Calu3 (cell line): ENCODE measurements around the gene CCDC106. TPM values are rescaled to one million over a fixed set of nuclear protein-coding genes. Genes with fewer than 3 reads are reported as not detected.

Experiments used
- BruUV-seq: library from RNA; stranded (reverse); fragments of 400-500 nt; replicated peaks from 2 replicates; lab custom pipeline; 2021; lab: Mats Ljungman, UMichigan
- CTCF ChIA-PET: fragments of 300-600 bp; sonication (Branson Sonifier 250); formaldehyde crosslinking; loops from one replicate; lab custom pipeline; 2022; ENCODE audit warnings: antibody characterized with exemption; lab: Charles Lee
- DNase-seq: peaks from one replicate; pipeline ENCODE4 v3.0.0; 2022
- H3K27ac Mint-ChIP-seq: one replicate; pipeline ENCODE4 v1.8.0; 2022; ENCODE audit warnings: mixed read lengths; ENCODE audit not compliant: unreplicated experiment
- H3K27me3 Mint-ChIP-seq: one replicate; pipeline ENCODE4 v1.8.0; 2022; ENCODE audit warnings: mixed read lengths; ENCODE audit not compliant: unreplicated experiment
- H3K36me3 Mint-ChIP-seq: one replicate; pipeline ENCODE4 v1.8.0; 2022; ENCODE audit warnings: mild to moderate bottlenecking, moderate library complexity, mixed read lengths; ENCODE audit not compliant: insufficient read depth, unreplicated experiment
- H3K4me1 Mint-ChIP-seq: one replicate; pipeline ENCODE4 v1.8.0; 2022; ENCODE audit warnings: mild to moderate bottlenecking, low read depth, mixed read lengths; ENCODE audit not compliant: unreplicated experiment
- H3K4me3 Mint-ChIP-seq: one replicate; pipeline ENCODE4 v1.8.0; 2022; ENCODE audit warnings: mild to moderate bottlenecking, low read depth, moderate library complexity, mixed read lengths; ENCODE audit not compliant: unreplicated experiment
- H3K9me3 Mint-ChIP-seq: one replicate; pipeline ENCODE4 v1.8.0; 2022; ENCODE audit warnings: low read depth, mixed read lengths; ENCODE audit not compliant: unreplicated experiment
- intact Hi-C: fragments of 100-400 bp; cut with micrococcal nuclease; formaldehyde crosslinking; loops from one replicate; pipeline ENCODE4 v1.10.0; 2022; ENCODE audit not compliant: unreplicated experiment
- total RNA-seq: library from RNA; stranded (reverse); gene quantifications from 2 replicates; pipeline ENCODE4 v1.2.3, GENCODE V29; 2022
- TF ChIP-seq, protein P1 (sequence below): fragments of 200-600 bp; IDR thresholded peaks from one replicate; pipeline ENCODE4 v1.8.0; 2022; ENCODE audit warnings: antibody characterized with exemption; ENCODE audit not compliant: unreplicated experiment

The CCDC106 gene
- total RNA-seq, 1 experiment from 2014 or later = 12.7 TPM

- CTCF ChIA-PET = interaction anchor here (0.5 to 1.0 kb wide), 6 partner anchors 11 to 698 kb away, joined by 3 to 5 read pairs (median 4); partner anchors contain the start of genes FIZ1 and ZNF784
- no peaks in the 10 kb centered on the region for H3K9me3 Mint-ChIP-seq
- intact Hi-C loops = loop anchor here (10.0 kb wide), 2 partner anchors 251 to 491 kb away; partner anchors contain the start of genes RPL28, TMEM238 and TNNT1
- H3K27ac Mint-ChIP-seq = peak overlapping the region; percentile 97
- TF ChIP-seq, protein P1, sequence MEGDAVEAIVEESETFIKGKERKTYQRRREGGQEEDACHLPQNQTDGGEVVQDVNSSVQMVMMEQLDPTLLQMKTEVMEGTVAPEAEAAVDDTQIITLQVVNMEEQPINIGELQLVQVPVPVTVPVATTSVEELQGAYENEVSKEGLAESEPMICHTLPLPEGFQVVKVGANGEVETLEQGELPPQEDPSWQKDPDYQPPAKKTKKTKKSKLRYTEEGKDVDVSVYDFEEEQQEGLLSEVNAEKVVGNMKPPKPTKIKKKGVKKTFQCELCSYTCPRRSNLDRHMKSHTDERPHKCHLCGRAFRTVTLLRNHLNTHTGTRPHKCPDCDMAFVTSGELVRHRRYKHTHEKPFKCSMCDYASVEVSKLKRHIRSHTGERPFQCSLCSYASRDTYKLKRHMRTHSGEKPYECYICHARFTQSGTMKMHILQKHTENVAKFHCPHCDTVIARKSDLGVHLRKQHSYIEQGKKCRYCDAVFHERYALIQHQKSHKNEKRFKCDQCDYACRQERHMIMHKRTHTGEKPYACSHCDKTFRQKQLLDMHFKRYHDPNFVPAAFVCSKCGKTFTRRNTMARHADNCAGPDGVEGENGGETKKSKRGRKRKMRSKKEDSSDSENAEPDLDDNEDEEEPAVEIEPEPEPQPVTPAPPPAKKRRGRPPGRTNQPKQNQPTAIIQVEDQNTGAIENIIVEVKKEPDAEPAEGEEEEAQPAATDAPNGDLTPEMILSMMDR = no peak
- H3K36me3 Mint-ChIP-seq = peaks cover 53% of the 10 kb centered on the region
- H3K27me3 Mint-ChIP-seq = no peaks in the 10 kb centered on the region
- peaks cover 40% of the 10 kb centered on the region for H3K4me1 Mint-ChIP-seq
- peak overlapping the region; percentile 91 for H3K4me3 Mint-ChIP-seq
- DNase-seq = no peak
- TSS peak; percentile 43 for BruUV-seq
Observed at GRCh38 chr19:55635334-55635717, 12.7 kb upstream of the CCDC106 start.

DNA sequence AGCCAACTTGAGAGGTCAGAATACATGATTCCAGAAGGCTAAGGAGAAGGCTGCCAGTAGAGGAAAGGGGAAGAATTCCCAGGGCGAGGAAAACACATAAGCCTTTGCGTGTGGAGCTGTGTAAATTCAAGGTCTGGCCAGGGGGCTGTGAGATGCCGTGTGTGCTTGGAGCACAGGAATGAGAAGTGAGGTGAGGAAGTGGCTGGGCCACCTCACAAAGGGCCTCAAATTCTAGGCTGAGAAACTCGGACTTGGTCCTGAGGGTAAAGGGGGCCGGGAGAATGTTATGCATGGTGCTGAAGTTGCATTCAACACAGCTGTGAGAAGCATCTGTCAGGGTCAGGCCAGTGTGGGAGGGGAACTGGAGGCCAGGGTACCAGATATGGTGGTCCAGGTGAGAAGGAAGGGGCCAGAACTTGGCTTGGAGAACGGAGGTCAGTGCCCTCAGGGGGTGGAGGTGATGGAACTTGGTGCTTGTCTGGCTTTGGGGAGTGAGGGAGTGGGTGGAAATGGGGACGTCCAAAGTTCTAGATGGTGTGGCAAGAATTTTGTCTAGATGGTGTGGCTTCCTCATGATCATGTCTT lies 12.1 kb upstream of the CCDC106 start:
- Mint-ChIP-seq H3K4me3 (peak overlapping the region; percentile 91), H3K9me3 (no peaks in the 10 kb centered on the region), H3K27me3 (no peaks in the 10 kb centered on the region), H3K4me1 (peaks cover 40% of the 10 kb centered on the region), H3K27ac (peak overlapping the region; percentile 97), H3K36me3 (peaks cover 59% of the 10 kb centered on the region)
- intact Hi-C loops = loop anchor here (10.0 kb wide), 2 partner anchors 251 to 491 kb away; partner anchors contain the start of genes RPL28, TMEM238 and TNNT1
- TF ChIP-seq, protein P1 = no peak
- BruUV-seq = no TSS peak
- CTCF ChIA-PET = interaction anchor here (0.5 to 0.6 kb wide), 2 partner anchors 583 to 618 kb away, joined by 3 to 4 read pairs; no protein-coding TSS in a partner anchor
- DNase-seq = no peak

GRCh38 chr19:55636723-55637122 lies 11.3 kb upstream of the CCDC106 start:
- Mint-ChIP-seq H3K27me3 (no peaks in the 10 kb centered on the region), H3K36me3 (peaks cover 65% of the 10 kb centered on the region), H3K9me3 (no peaks in the 10 kb centered on the region), H3K4me3 (peak overlapping the region; percentile 91), H3K4me1 (peaks cover 42% of the 10 kb centered on the region), H3K27ac (peak overlapping the region; percentile 97)
- CTCF ChIA-PET = interaction anchor here (0.5 to 1.3 kb wide), 3 partner anchors 12 to 584 kb away, joined by 3 to 4 read pairs (median 3); no protein-coding TSS in a partner anchor
- no peak for DNase-seq
- intact Hi-C loops = loop anchor here (10.0 kb wide), 2 partner anchors 252 to 492 kb away; partner anchors contain the start of genes RPL28, TMEM238 and TNNT1
- no TSS peak for BruUV-seq
- TF ChIP-seq, protein P1 = no peak

- DNase-seq = no peak
- Mint-ChIP-seq H3K36me3 (peaks cover 65% of the 10 kb centered on the region), H3K27ac (peak overlapping the region; percentile 55), H3K9me3 (no peaks in the 10 kb centered on the region), H3K4me1 (peaks cover 40% of the 10 kb centered on the region), H3K27me3 (no peaks in the 10 kb centered on the region), H3K4me3 (no peak overlapping the region)
- CTCF ChIA-PET = interaction anchor here (0.6 to 1.3 kb wide), 2 partner anchors 13 to 283 kb away, joined by 3 to 4 read pairs; partner anchors contain the start of gene COX6B2
- BruUV-seq = no TSS peak
- intact Hi-C loops = loop anchor here (10.0 kb wide), 2 partner anchors 253 to 493 kb away; partner anchors contain the start of genes RPL28, TMEM238 and TNNT1
- TF ChIP-seq, protein P1 = no peak
Observed at GRCh38 chr19:55637534-55637933, 10.5 kb upstream of the CCDC106 start.
